Measurements from ENCODE around the gene PCDH9.

The PCDH9 gene

DNA sequence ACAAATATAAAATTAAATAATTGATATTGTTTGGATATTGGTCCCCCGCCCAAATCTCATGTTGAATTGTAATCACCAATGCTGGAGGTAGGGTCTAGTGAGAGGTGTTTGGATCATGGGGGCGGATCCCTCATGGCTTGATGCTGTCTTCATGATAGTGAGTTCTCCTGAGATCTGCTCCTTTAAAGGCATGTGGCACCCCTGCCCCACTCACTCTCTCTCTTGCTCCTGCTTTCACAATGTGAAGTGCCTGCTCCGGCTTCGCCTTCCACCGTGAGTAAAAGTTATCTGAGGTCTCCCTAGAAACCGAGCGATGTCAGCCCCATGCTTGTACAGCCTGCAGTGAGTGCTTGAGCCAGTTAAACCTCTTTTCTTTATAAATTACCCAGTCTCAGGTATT, 248.2 kb downstream of the PCDH9 start:
- DNase-seq (ENCODE audit: low read depth in 2 of 3, low spot score in 1 of 3) = no peak

DNA sequence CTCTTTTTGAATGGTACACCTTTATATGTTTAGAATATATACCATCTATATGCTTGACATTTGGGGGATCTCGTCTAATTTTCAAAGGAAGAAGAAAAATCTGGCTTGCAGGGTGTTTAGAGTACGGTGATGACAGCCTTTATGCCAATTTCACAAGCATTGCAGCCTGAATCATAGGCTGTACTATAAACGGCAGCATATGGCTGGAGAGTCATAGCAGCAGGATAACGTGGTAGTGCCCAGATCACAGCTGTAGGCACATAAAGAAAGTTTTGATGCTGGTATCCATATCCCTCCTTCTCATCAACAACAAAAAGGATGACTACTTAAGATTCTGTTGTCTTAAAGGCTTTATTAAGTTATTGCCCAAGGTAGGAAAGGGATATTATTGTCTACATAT, 253.0 kb downstream of the PCDH9 start:
- no peak for DNase-seq (ENCODE audit: low read depth in 2 of 3, low spot score in 1 of 3)

DNA sequence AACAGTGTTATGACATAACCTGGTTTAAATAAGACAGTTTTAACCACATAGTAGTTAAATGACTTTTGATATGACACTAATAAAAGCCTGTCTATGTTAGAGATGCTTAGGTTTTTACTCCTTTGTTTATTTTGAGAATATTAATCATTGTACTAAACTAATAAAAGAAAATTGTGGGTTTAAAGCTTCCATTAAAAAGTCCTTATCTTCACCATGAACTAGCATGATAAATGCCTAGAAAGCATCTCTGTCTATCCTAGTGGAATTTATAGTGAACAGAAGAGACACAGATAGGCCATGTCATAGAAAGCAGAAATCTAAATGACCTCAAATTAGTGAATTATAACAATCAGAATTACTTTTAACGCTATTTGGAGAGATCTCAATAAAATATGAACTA, 255.2 kb downstream of the PCDH9 start:
- no peak for DNase-seq (ENCODE audit: low read depth in 2 of 3, low spot score in 1 of 3)

- DNase-seq (ENCODE audit: low read depth in 2 of 3, low spot score in 1 of 3) = no peak
Measured at GRCh38 chr13:66974174-66974573, 256.0 kb downstream of the PCDH9 start.

DNA sequence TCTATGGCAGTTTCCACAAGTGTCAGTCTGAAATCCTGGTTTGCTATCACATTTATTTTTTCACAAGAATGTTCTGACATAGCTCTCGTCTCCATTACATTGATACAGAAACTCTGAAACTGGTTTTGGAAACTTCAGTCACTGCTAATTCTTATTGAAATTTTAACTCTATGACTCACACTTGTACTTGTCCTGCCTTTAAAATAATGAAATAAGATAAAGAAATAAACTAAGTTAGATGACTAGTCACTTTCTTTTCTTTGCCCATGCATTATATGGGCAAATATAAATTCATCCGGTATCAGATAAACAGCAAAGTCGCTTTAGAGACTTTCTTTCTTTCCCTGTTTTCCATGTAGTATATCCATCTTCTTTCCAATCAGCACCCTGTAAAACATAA, 257.5 kb downstream of the PCDH9 start:
- DNase-seq (ENCODE audit: low read depth in 2 of 3, low spot score in 1 of 3) = no peak

DNA sequence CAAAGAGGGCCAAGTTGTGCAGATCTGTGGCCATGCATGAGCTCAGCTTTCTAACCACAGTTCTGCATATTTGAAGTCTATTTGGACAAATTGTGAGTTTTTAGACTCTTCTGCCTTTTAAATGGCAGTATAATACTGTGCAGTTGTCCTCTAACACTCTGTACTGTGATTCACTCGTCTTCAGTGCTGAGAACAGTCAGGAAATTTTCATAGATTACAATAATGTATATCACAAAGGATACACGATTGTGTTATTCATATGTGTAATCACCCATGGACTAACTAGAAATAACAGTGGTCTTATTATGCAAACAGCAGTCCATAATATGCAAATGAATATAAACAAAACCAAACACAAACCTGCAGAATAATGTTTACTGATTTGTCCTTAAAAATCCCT, 259.1 kb downstream of the PCDH9 start:
- no peak for DNase-seq (ENCODE audit: low read depth in 2 of 3, low spot score in 1 of 3)

- DNase-seq (ENCODE audit: low read depth in 2 of 3, low spot score in 1 of 3) = no peak
Measured at GRCh38 chr13:66969291-66969690, 260.8 kb downstream of the PCDH9 start.

DNA sequence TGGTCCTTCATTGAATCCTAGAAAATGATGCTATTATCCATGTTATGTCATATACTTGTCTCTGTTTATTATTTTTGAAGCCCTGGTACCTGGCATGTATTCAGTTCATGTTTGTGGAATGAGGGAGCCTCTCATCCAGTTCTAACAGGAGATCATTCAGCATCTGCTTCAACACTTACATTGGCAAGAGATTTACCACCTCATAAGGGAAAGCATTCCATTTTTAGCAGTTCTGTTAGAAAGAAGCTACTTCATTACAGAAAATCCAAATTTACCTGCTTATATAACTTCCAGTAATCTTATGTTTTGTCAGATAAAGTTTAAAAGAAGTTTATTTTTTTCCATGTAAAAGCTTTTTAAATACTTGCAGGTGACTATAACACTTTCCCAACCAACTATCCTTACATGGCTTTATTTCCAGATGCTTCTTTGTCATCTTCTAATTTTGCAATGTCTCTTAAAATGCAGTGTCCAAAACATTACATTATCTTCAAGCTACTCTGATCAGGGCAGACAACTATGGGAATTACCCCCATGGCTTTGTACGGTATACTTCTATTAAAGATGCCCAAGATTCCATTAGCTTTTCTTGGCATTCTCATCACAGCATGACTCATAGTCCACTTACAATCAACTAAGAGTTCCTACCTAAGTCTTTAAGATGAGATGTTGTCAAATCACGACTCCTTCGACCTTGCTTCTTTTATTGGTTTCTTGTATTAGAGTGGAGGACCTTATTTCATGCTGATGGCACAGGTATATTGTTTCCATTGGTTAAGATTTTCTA, 262.1 kb downstream of the PCDH9 start:
- DNase-seq (ENCODE audit: low read depth in 2 of 3, low spot score in 1 of 3) = no peak

GRCh38 chr13:66965181-66965580, 265.0 kb downstream of the PCDH9 start:
- DNase-seq (ENCODE audit: low read depth in 2 of 3, low spot score in 1 of 3) = no peak

- no peak for DNase-seq (ENCODE audit: low read depth in 2 of 3, low spot score in 1 of 3)
Measured at GRCh38 chr13:66962953-66963352, 267.2 kb downstream of the PCDH9 start.

DNA sequence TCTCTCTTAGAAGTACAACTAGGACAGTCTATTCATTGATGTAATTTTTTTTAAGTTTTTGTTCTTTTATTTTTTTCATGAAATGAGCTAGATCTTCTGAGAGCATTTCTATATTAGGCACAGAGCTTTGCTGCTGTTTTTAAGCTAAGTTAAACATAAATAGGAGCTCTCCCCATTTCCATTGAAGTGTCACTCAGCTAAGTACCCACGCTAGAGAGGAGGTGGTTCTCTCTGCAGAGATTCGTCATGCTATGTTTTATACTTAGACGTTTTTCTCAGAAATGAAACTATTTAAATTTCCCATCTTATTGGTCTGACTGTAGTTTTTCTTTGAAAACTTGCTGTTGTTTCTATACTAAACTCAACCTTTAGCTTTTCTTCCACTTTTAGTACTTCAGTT, 271.5 kb downstream of the PCDH9 start:
- DNase-seq (ENCODE audit: low read depth in 2 of 3, low spot score in 1 of 3) = no peak

DNA sequence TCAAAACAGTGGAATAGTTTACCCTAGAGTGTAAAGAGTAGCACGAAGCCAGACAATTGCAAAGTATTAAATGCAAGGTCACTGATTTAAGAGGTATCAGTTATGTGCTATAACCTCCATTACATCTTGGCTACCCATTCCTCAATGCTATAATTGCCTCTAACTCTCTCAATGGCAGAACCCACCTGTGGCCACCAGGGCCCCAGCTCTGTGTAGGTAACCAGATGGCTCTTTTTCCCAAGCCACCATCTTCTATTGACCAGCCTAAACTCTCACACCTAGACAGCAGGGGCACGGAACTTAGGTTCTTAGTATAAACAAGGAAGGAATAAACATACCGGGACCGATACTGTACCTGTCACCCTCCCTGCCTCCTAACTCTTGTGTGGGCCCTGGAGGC, 277.6 kb downstream of the PCDH9 start:
- DNase-seq (ENCODE audit: low read depth in 2 of 3, low spot score in 1 of 3) = no peak

GRCh38 chr13:66951426-66951825, 278.7 kb downstream of the PCDH9 start:
- DNase-seq (ENCODE audit: low read depth in 2 of 3, low spot score in 1 of 3) = no peak

GRCh38 chr13:66950666-66951065, 279.5 kb downstream of the PCDH9 start:
- DNase-seq (ENCODE audit: low read depth in 2 of 3, low spot score in 1 of 3) = no peak

DNA sequence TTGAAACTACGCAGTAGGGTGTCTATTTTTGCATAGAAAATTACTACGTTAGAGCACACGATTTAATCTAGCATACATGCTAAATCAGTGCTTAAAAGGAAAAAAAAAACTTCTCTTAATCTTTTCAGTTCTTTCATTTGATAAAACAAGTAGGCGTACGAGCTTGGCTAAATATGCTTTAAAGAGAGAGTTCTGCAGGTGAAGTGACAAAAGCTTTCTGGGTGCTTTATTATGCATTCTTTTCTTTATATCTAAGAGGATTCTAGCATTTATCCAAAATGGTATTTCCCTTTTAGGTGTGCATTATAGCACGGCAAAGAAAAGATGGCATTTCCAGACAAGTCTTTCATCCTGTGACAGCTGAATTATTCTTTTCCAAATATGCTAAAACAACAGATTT, 281.2 kb downstream of the PCDH9 start:
- no peak for DNase-seq (ENCODE audit: low read depth in 2 of 3, low spot score in 1 of 3)

- no peak for DNase-seq (ENCODE audit: low read depth in 2 of 3, low spot score in 1 of 3)
Measured at GRCh38 chr13:66943530-66943929, 286.6 kb downstream of the PCDH9 start.

DNA sequence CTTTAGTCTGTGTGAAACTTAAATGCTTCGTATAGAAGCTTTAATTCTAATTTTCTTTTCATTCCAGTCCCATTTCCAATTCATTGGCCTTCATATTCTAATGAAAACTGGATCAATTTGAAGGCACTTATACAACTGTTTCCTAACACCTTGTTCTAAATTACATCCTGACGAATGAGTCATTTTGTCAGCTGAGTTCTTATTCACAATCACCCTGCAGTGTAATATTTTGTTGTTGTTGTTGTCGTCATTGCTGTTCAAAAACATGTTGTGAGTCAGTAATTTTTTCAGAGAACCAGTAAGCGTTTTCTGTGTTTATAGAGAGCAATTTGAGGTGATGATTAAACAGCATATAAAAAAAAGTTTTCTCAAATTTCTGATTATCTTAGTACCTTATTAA, 290.0 kb downstream of the PCDH9 start:
- DNase-seq (ENCODE audit: low read depth in 2 of 3, low spot score in 1 of 3) = no peak

- no peak for DNase-seq (ENCODE audit: low read depth in 2 of 3, low spot score in 1 of 3)
Measured at GRCh38 chr13:66937423-66937822, 292.7 kb downstream of the PCDH9 start.

- no peak for DNase-seq (ENCODE audit: low read depth in 2 of 3, low spot score in 1 of 3)
Measured at GRCh38 chr13:66933994-66934393, 296.1 kb downstream of the PCDH9 start.

DNA sequence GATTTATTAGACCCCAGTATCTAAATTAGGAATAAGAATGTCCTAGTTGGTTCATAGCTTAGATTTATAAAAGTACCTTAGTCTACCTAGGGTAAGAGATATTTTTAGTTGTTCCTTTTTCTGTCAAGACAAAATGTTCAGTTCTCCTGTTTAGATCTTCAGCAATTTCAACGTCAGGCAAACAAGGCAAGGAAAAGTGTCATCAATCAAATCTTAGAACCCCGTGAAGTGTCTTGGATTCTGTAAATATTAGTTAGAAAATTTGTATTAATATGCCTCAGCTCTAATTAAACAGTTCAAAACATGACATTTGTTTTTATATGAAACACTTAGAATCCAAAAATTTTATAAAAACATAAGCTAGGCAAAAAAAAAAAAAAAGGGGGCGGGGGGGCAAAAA, 296.6 kb downstream of the PCDH9 start:
- no peak for DNase-seq (ENCODE audit: low read depth in 2 of 3, low spot score in 1 of 3)

GRCh38 chr13:66927562-66927961, 302.6 kb downstream of the PCDH9 start:
- no peak for DNase-seq (ENCODE audit: low read depth in 2 of 3, low spot score in 1 of 3)

- no peak for DNase-seq (ENCODE audit: low read depth in 2 of 3, low spot score in 1 of 3)
Measured at GRCh38 chr13:66926851-66927524, 303.1 kb downstream of the PCDH9 start.

All from stimulated activated CD4-positive, alpha-beta T cell treated with anti-CD3 and anti-CD28 coated beads, Interleukin-12 subunit alpha, Interleukin-12 subunit beta, amount 100 ng/mL, for 48 hours (primary cell).